ENCODE data around the gene TJP1.

DNA sequence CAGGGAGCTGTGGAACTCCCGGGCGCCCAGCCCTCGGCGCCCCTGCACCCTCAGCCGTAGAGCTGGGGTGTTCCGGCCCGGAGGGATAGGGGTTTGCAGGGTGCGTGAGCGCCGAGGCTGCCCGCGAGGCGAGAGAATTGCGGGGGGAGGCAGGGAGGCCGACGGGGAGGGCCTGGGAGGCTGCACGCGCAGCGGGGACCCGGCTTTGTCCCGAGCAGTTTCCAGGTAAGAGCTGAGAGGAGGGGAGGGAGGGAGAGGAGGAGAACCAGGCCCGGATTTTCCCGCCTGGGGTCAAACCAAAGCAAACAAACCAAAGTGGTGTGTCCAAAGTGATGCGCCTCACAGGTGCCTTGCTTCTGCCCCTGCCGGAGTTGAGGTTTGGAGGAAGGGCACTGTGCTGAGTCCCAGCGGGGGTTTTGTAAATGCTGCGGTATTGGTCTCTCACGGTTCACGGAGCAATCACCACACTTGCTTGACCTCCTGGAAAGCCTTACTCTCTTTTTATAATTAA lies 146.4 kb downstream of the TJP1 start:
- TF ChIP-seq CTCF (IDR thresholded peaks at IDR 0.05 in 4 of 5, conservative IDR thresholded peaks at IDR 0.05 in 1 of 5) = no peak
- TF ChIP-seq POLR2A (IDR thresholded peaks at IDR 0.05) = no peak
